ENCODE results near the gene HPS4.
"Not testable (repeated sequence)": the region's sequence is repeated elsewhere in the genome, so short reads cannot be mapped to it uniquely, and the experiment has no call there.

Gene HPS4

GRCh38 chr22:26483439-26484359 is at the start of gene HPS4, which contains the start of gene SRRD:
Gene HPS4, minus strand, starts transcription at chr22:26483783. Its CDS starts 2,021 bp downstream, at chr22:26481762.
Gene SRRD, plus strand, starts transcription at chr22:26483877. Its CDS starts 14 bp downstream, at chr22:26483891.
- DNase-seq (ENCODE audit: low read depth in 2 of 2): peak; percentile 87

- no peak for DNase-seq (ENCODE audit: low read depth in 2 of 2)
Measured at GRCh38 chr22:26529345-26529744, 45.8 kb upstream of the HPS4 start.

GRCh38 chr22:26528518-26528917 is 44.9 kb upstream of the HPS4 start:
- DNase-seq (ENCODE audit: low read depth in 2 of 2): not testable (repeated sequence)

GRCh38 chr22:26527574-26528465 is 44.2 kb upstream of the HPS4 start:
- DNase-seq (ENCODE audit: low read depth in 2 of 2): no peak

- DNase-seq (ENCODE audit: low read depth in 2 of 2): no peak
Measured at GRCh38 chr22:26527167-26527566, 43.6 kb upstream of the HPS4 start.

- no peak for DNase-seq (ENCODE audit: low read depth in 2 of 2)
Measured at GRCh38 chr22:26525946-26526564, 42.5 kb upstream of the HPS4 start.

- DNase-seq (ENCODE audit: low read depth in 2 of 2): no peak
Measured at GRCh38 chr22:26524870-26525269, 41.3 kb upstream of the HPS4 start.

- no peak for DNase-seq (ENCODE audit: low read depth in 2 of 2)
Measured at GRCh38 chr22:26522592-26522991, 39.0 kb upstream of the HPS4 start.

- DNase-seq (ENCODE audit: low read depth in 2 of 2): no peak
Measured at GRCh38 chr22:26522012-26522411, 38.4 kb upstream of the HPS4 start.

- no peak for DNase-seq (ENCODE audit: low read depth in 2 of 2)
Measured at GRCh38 chr22:26517429-26517828, 33.8 kb upstream of the HPS4 start.

GRCh38 chr22:26516503-26516902 is 32.9 kb upstream of the HPS4 start:
- DNase-seq (ENCODE audit: low read depth in 2 of 2): no peak

- DNase-seq (ENCODE audit: low read depth in 2 of 2): no peak
Measured at GRCh38 chr22:26515931-26516330, 32.3 kb upstream of the HPS4 start.

GRCh38 chr22:26514419-26515161 is 31.0 kb upstream of the HPS4 start:
- no peak for DNase-seq (ENCODE audit: low read depth in 2 of 2)

GRCh38 chr22:26513838-26514237 is 30.3 kb upstream of the HPS4 start:
- no peak for DNase-seq (ENCODE audit: low read depth in 2 of 2)

GRCh38 chr22:26512149-26512793 is 28.7 kb upstream of the HPS4 start, which contains the start of gene TFIP11:
Gene TFIP11, minus strand, starts transcription at chr22:26512473. Its CDS starts 2,201 bp downstream, at chr22:26510272.
- peak; percentile 80 to 82 for DNase-seq (ENCODE audit: low read depth in 2 of 2)

- no peak for DNase-seq (ENCODE audit: low read depth in 2 of 2)
Measured at GRCh38 chr22:26508148-26508547, 24.6 kb upstream of the HPS4 start.

GRCh38 chr22:26503758-26504157 is 20.2 kb upstream of the HPS4 start:
- no peak for DNase-seq (ENCODE audit: low read depth in 2 of 2)

GRCh38 chr22:26502688-26503561 is 19.3 kb upstream of the HPS4 start:
- peak; percentile 29 to 33 for DNase-seq (ENCODE audit: low read depth in 2 of 2)

- no peak for DNase-seq (ENCODE audit: low read depth in 2 of 2)
Measured at GRCh38 chr22:26501996-26502395, 18.4 kb upstream of the HPS4 start.

Measured in stimulated activated CD8-positive, alpha-beta memory T cell treated with anti-CD3 and anti-CD28 coated beads, Interleukin-2, amount 100 ng/mL, for 1 hour (primary cell).